HG03108 (cell line): ENCODE results near the gene IBA57.
"Not testable (repeated sequence)": the region's sequence is repeated elsewhere in the genome, so short reads cannot be mapped to it uniquely, and the experiment has no call there.

Experiments
- ATAC-seq: cut with Tn5 transposase; IDR thresholded peaks from one replicate; pipeline ENCODE4 v1.9.1; 2021; ENCODE audit warnings: moderate library complexity; ENCODE audit not compliant: unreplicated experiment

The IBA57 gene

GRCh38 chr1:228184152-228184551 is 18.5 kb downstream of the IBA57 start:
- no peak for ATAC-seq

DNA sequence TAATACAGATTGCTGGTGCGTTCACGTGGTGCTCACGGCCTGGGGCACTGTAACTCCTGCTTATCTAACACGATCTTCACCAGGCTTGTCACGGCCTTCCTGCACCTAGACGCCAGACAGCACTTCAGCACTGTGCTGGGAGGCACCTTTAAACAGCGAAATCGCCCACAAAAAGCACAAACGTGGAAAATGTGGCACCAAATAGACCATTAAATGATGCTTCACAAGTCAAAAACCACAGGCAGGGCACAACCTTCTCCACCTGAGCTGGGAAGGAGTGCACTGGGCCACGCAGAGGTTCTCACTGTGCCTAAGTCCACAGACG is 20.0 kb downstream of the IBA57 start:
- no peak for ATAC-seq

DNA sequence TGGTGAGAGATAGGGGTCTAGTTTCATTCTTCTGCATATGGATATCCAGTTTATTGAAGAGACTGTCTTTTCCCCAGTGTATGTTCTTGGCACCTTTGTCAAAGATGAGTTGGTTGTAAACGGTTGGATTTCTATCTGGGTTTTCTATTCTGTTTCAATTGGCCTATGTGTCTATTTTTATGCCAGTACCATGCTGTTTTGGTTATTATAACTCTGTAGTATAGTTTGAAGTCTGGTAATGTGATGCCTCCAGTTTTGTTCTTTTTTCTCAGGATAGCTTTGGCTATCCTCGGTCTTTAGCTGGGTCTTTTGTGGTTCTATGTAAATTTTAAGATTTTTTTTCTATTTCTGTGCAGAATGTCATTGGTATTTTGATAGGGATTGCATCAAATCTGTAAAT is 22.6 kb downstream of the IBA57 start:
- not testable (repeated sequence) for ATAC-seq

DNA sequence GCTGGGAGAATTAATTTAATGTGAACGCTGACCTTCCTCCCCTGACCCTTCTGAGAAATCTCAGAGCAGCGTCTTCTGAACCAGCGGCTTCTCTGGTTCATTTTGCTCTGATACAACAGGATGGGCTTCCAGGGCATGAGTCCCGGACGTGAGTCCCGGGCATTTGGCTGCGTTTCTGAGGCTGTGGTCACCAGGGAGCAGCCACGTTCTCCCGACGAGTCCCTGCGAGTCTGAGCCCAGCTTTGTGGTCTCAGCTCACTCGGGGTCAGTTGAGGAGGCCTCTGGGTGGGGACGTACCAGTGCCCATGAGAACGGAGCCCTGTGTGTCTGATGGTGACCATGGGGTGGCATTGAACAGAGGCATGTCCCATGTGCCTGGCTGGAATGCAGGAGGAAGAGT is 24.6 kb downstream of the IBA57 start:
- no peak for ATAC-seq

- ATAC-seq = no peak
Measured at GRCh38 chr1:228190778-228191177, 25.2 kb downstream of the IBA57 start.

GRCh38 chr1:228194436-228194835 is 28.8 kb downstream of the IBA57 start:
- no peak for ATAC-seq

GRCh38 chr1:228194921-228195812 is 29.6 kb downstream of the IBA57 start:
- no peak for ATAC-seq

DNA sequence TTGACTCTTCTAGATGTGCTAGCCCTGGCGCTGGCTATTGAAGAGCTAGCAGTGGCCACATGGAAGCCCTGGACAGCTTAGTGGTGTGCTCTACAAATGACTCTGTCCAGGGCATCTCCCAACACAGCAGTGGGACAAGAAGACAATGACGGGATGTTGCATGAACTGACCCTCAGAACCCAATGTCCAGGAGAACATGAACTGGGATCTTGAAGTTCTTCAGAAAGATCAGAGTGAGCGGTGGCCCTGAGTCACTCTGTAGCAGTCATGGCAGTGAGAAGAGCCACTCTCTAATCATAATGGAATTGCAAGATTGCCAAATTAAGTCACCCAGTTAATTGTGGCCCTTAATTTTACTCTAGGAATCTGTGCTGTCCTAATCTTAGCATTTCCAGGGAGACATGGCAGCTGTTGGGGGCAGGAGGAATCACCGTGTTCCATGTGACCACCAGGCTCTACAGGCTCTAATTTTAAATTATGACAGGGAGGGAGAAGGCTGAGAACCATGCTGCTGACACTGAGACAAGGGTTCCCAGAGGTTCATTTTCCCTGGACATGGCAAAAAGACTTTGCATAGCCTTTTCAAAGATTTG is 32.0 kb downstream of the IBA57 start:
- no peak for ATAC-seq

- no peak for ATAC-seq
Measured at GRCh38 chr1:228198977-228199590, 33.5 kb downstream of the IBA57 start.

GRCh38 chr1:228204958-228205357 is 39.4 kb downstream of the IBA57 start:
- ATAC-seq = no peak

- ATAC-seq = no peak
Measured at GRCh38 chr1:228205526-228206436, 40.2 kb downstream of the IBA57 start.

- no peak for ATAC-seq
Measured at GRCh38 chr1:228206582-228207351, 41.2 kb downstream of the IBA57 start.

DNA sequence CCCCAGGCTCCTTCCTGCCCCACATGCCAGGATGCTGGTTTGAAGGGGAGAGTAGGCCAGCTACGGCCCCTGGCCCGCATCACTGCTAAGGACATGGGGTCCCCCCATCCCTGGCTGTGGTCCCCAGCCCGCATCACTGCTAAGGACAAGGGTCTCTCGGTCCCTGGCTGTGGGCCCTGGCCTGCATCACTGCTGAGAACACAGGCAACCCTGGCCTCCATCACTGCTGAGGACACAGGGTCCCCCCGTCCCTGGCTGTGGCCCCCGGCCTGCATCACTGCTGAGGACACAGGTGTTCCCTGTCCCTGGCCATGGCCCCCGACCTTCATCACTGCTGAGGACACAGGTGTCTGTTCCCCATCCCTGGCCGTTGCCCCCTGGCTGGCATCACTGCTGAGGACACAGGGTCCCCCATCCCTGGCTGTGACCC is 41.8 kb downstream of the IBA57 start:
- ATAC-seq = no peak

DNA sequence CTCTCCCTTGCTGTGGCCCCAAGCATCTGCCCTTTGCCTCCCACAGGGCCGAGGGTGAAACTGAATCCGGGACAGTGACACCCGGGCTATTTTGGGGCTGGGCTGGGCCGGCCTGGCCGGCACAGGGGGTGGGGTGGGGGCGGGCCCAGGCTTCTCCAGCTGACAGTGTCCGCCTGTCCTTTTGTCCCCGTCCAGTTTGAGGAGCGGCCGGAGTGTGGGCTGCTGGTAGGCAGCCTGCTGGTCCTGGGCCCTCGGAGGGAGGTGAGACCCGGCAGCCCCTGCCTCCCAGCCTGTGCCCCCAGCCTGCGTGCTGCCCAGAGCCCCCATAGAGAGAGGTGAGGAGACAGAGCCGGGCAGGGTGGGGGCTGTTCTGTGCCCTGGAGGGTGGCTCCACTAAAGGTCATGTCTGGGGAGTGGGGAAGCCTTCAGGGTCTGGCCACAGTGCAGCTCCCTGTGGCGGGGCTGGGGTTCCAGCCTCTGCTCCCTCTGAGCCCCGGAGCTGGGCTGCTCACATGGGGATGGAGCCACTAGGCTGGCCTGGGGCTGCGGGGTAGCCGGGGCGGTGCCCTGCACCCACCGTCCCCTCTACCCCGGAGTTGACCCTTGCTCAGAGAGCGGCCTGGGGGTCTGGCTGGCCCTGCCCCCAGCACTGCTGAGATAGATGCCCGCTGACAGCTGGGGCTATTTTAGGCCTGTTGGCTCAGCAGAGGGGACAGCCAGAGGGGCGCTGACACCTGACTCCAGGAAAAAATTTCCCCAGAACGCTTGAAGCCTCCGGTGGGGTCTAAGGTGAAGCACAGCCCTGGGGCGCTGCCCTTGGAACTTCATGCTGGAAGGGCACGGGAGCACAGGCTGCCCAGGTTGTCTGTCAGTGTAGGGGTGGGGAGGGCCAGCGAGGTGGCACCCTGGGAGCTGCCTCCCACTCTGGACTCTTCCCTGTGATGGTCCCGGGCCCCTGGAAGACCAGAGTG is 42.5 kb downstream of the IBA57 start, which contains the start of gene OBSCN:
OBSCN (plus strand) TSS at position 194 of the 971 bp plus-strand sequence. CDS start 3,740 bp downstream, outside the sequence.
- no peak for ATAC-seq

DNA sequence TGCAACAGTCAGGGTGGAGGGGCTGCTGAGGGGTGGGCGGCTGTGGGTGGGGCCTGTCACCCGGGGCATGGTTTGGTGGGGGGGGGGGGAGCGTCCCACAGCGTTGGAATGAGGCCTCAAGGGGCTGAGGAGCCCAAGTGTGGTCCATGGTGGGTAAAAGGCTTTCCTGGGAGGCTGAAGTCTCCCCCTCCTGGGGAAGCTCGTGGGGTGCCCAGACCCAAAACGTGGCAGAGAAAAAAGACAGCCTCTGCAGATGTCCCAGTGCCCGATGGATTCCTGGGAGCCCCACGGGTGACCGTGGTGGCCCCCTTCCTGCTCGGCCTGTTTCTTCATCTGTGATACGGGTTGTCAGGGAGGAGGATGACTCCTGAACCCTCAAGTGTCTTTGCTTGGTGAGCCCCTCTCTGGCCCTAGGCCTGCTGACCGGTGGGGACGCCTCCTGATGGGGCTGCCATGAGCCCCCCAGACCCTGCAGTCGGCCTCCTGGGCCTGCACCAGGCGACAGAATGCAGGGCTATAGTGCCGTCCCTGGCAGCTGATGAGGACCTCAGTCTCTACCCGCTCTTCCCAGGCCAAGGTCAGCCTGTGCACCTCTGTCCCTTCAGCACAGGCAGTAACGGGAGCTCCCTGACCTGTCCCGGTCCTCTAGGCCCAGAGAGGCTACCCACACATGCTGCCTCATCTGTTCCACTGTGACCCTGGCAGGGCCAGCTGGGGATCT is 43.4 kb downstream of the IBA57 start:
- no peak for ATAC-seq

DNA sequence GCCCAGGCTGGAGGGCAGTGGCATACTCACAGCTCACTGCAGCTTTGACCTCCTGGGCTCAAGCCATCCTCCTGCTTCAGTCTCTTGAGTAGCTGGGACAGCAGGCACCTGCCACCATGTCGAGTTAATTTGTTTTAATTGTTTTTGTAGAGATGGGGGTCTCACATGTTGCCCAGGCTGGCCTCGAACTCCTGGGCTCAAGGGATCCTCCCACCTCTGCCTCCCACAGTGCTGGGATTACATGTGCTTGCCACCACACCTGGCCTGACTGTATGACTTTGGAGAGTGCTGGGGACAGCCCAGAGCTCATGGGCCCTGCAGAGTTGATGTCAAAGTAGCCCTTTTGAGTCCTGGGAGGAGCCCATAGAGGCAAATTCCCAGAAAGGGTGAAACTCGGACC is 44.1 kb downstream of the IBA57 start:
- no peak for ATAC-seq

DNA sequence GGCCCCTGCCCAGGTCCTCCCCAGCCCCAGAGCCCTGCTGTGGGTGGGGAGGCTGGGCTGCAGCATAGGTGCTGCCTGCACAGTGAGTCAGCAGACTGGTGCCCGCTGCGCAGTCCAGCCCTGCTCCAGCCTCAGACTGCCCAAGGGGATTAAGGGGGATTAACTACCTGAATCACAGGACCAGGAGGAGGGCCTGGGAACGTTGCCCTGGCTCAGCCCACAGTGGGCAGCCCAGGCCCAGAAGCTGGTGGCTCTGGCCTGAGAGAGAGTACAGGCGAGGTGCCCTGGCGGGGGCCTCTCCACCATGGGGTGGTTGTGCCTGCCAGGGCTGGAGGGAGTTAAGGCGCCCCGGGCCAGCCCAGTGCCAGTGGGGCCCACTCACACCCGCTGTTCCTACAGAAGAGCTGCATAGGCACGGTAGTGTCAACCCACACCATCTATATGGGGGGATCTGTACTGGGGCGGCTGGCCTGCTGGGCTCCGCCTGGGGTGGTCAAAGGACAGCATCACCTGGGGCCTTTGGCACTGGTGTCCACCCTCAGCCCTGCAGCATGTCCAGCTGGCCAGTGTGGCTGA is 44.6 kb downstream of the IBA57 start:
- no peak for ATAC-seq
